ENCODE results near the gene DCAF15. TPM values are rescaled to one million over a fixed set of nuclear protein-coding genes. Genes with fewer than 3 reads are reported as not detected.
A peak's percentile ranks its signal among the peaks of the same experiment; 100 is the strongest.

The DCAF15 gene
- total RNA-seq, 4 donors from 2014 or later, result 9.5 to 19.6 (median 11.6) TPM

GRCh38 chr19:13906910-13907309 lies 45.4 kb upstream of the DCAF15 start:
- no peaks in the 10 kb centered on the region for H3K27me3 ChIP-seq
- peaks cover 14% of the 10 kb centered on the region in 2 donors for H3K4me1 ChIP-seq
- WGBS, 2 donors, result 94 to 97% methylated on average over 5 of the region's 5 CpGs
- no peak for DNase-seq
- H3K27ac ChIP-seq, result no peak overlapping the region
- H3K4me3 ChIP-seq (replicated peaks in 1 of 3), result peak overlapping the region in 2 of 3 donors; percentile 33 to 91
- H3K9me3 ChIP-seq, result no peaks in the 10 kb centered on the region
- intact Hi-C loops (cut with DNase I), result no loop called here
- TF ChIP-seq POLR2A (IDR thresholded peaks at IDR 0.05) (no peak), CTCF (IDR thresholded peaks at IDR 0.05) (no peak)
- peaks cover 0 to 8% of the 10 kb centered on the region in 2 donors for H3K36me3 ChIP-seq

- H3K4me3 ChIP-seq (replicated peaks in 1 of 3), result no peak overlapping the region
- peaks cover 15 to 23% of the 10 kb centered on the region in 2 donors for H3K36me3 ChIP-seq
- intact Hi-C loops (cut with DNase I), result no loop called here
- DNase-seq, result no peak
- TF ChIP-seq CTCF (IDR thresholded peaks at IDR 0.05), result no peak
- no peak for TF ChIP-seq POLR2A (IDR thresholded peaks at IDR 0.05)
- peaks cover 14% of the 10 kb centered on the region in 2 donors for H3K4me1 ChIP-seq
- no peaks in the 10 kb centered on the region for H3K9me3 ChIP-seq
- WGBS, 2 donors, result 92 to 94% methylated on average over 8 of the region's 8 CpGs
- no peak overlapping the region for H3K27ac ChIP-seq
- H3K27me3 ChIP-seq, result no peaks in the 10 kb centered on the region
Measured at GRCh38 chr19:13908674-13909073, 43.6 kb upstream of the DCAF15 start.

- Histone ChIP-seq H3K9me3 (no peaks in the 10 kb centered on the region), H3K36me3 (peaks cover 18 to 28% of the 10 kb centered on the region in 2 donors), H3K4me3 (replicated peaks in 1 of 3) (no peak overlapping the region), H3K27ac (no peak overlapping the region), H3K27me3 (no peaks in the 10 kb centered on the region), H3K4me1 (peaks cover 14% of the 10 kb centered on the region in 2 donors)
- intact Hi-C loops (cut with DNase I), result no loop called here
- 100% methylated on average over 2 of the region's 2 CpGs for WGBS, 2 donors
- DNase-seq, result no peak
- TF ChIP-seq POLR2A (IDR thresholded peaks at IDR 0.05) (no peak), CTCF (IDR thresholded peaks at IDR 0.05) (no peak)
Measured at GRCh38 chr19:13909430-13909829, 42.9 kb upstream of the DCAF15 start.

GRCh38 chr19:13913352-13913751 lies 39.0 kb upstream of the DCAF15 start:
- no peak overlapping the region for H3K27ac ChIP-seq
- TF ChIP-seq CTCF (IDR thresholded peaks at IDR 0.05) (no peak), POLR2A (IDR thresholded peaks at IDR 0.05) (no peak)
- H3K9me3 ChIP-seq, result no peaks in the 10 kb centered on the region
- no peak for DNase-seq
- peaks cover 37 to 49% of the 10 kb centered on the region in 2 donors for H3K36me3 ChIP-seq
- 96% methylated on average over 12 to 15 of the region's 17 CpGs for WGBS, 2 donors
- no peaks in the 10 kb centered on the region for H3K27me3 ChIP-seq
- intact Hi-C loops (cut with DNase I), result no loop called here
- no peak overlapping the region for H3K4me3 ChIP-seq (replicated peaks in 1 of 3)
- no peaks in the 10 kb centered on the region for H3K4me1 ChIP-seq

GRCh38 chr19:13914777-13915176 lies 37.5 kb upstream of the DCAF15 start:
- Histone ChIP-seq H3K9me3 (no peaks in the 10 kb centered on the region), H3K27ac (no peak overlapping the region), H3K36me3 (peaks cover 43 to 59% of the 10 kb centered on the region in 2 donors), H3K4me3 (replicated peaks in 1 of 3) (no peak overlapping the region), H3K27me3 (no peaks in the 10 kb centered on the region), H3K4me1 (no peaks in the 10 kb centered on the region)
- no peak for DNase-seq
- intact Hi-C loops (cut with DNase I), result no loop called here
- no peak for TF ChIP-seq CTCF (IDR thresholded peaks at IDR 0.05)
- no peak for TF ChIP-seq POLR2A (IDR thresholded peaks at IDR 0.05)
- WGBS, 2 donors, result 89 to 91% methylated on average over 3 of the region's 3 CpGs
